GM18870 (cell line): ENCODE results near the gene FRMPD1.

Source experiments
- ATAC-seq: cut with Tn5 transposase; IDR thresholded peaks from one replicate; pipeline ENCODE4 v1.9.1; 2021; ENCODE audit warnings: moderate library complexity; ENCODE audit not compliant: unreplicated experiment

Gene FRMPD1

GRCh38 chr9:37676411-37676830 lies 25.7 kb downstream of the FRMPD1 start:
- ATAC-seq = no peak

GRCh38 chr9:37677435-37677834 lies 26.7 kb downstream of the FRMPD1 start:
- ATAC-seq = no peak

GRCh38 chr9:37678789-37679273 lies 28.1 kb downstream of the FRMPD1 start:
- ATAC-seq = no peak

- ATAC-seq = no peak
Observed at GRCh38 chr9:37679649-37680402, 29.1 kb downstream of the FRMPD1 start.

- ATAC-seq = no peak
Observed at GRCh38 chr9:37682951-37683350, 32.2 kb downstream of the FRMPD1 start.

GRCh38 chr9:37683531-37684371 lies 33.0 kb downstream of the FRMPD1 start:
- ATAC-seq = no peak

- ATAC-seq = no peak
Observed at GRCh38 chr9:37692622-37693221, 42.0 kb downstream of the FRMPD1 start.

GRCh38 chr9:37693260-37693659 lies 42.5 kb downstream of the FRMPD1 start:
- no peak for ATAC-seq

- ATAC-seq = no peak
Observed at GRCh38 chr9:37694355-37694754, 43.6 kb downstream of the FRMPD1 start.

- ATAC-seq = no peak
Observed at GRCh38 chr9:37696528-37696927, 45.8 kb downstream of the FRMPD1 start.

- no peak for ATAC-seq
Observed at GRCh38 chr9:37700131-37700530, 49.4 kb downstream of the FRMPD1 start.

GRCh38 chr9:37700900-37701299 lies 50.1 kb downstream of the FRMPD1 start:
- ATAC-seq = no peak

GRCh38 chr9:37705787-37706186 lies 55.0 kb downstream of the FRMPD1 start:
- no peak for ATAC-seq

GRCh38 chr9:37706290-37706689 lies 55.5 kb downstream of the FRMPD1 start:
- ATAC-seq = no peak

GRCh38 chr9:37707748-37708147 lies 57.0 kb downstream of the FRMPD1 start:
- ATAC-seq = no peak

- no peak for ATAC-seq
Observed at GRCh38 chr9:37710046-37710445, 59.3 kb downstream of the FRMPD1 start.

- no peak for ATAC-seq
Observed at GRCh38 chr9:37715260-37715659, 64.5 kb downstream of the FRMPD1 start.

- ATAC-seq = no peak
Observed at GRCh38 chr9:37715991-37716505, 65.3 kb downstream of the FRMPD1 start.

- no peak for ATAC-seq
Observed at GRCh38 chr9:37719526-37719925, 68.8 kb downstream of the FRMPD1 start.

GRCh38 chr9:37727013-37727412 lies 76.3 kb downstream of the FRMPD1 start:
- ATAC-seq = no peak

- no peak for ATAC-seq
Observed at GRCh38 chr9:37729499-37729898, 78.7 kb downstream of the FRMPD1 start.
